Adrenal gland (tissue), 12 donors: Measurements from ENCODE around the gene GRID1. TPM values are rescaled to one million over a fixed set of nuclear protein-coding genes. Genes with fewer than 3 reads are reported as not detected.

Source experiments
- DNase-seq, 7 donors: peaks; one replicate each; pipeline ENCODE4 v3.0.0-alpha.2; 2019 to 2020
- H3K27ac ChIP-seq, 5 donors: fragments of 200-600 bp; sonication (generic) in 4 of 5; 1 replicate in 3 of 5; 2 replicates in 2 of 5; pipeline versions ENCODE4 v1.5.1 to v1.8.0; 2016 to 2020; ENCODE audit warnings: mild to moderate bottlenecking in 1 of 5
- H3K27me3 ChIP-seq: fragments of 200-600 bp; 2 replicates; pipeline ENCODE4 v1.8.0; 2021
- H3K36me3 ChIP-seq, 2 donors: fragments of 200-600 bp; replicated peaks in 1 of 2; 1 replicate in 1 of 2; 2 replicates in 1 of 2; pipeline versions ENCODE4 v1.5.1 to v1.8.0; 2018 to 2022
- H3K4me1 ChIP-seq, 2 donors: fragments of 200-600 bp; replicated peaks in 1 of 2; 1 replicate in 1 of 2; 2 replicates in 1 of 2; pipeline versions ENCODE4 v1.5.1 to v1.8.0; 2018 to 2021
- H3K4me3 ChIP-seq, 4 donors: fragments of 200-600 bp; sonication (generic) in 3 of 4; one replicate each; pipeline ENCODE4 v1.5.1; 2016 to 2018
- H3K9me3 ChIP-seq, 3 donors: fragments of 200-600 bp; sonication (generic) in 1 of 3; replicated peaks in 1 of 3; 1 replicate in 2 of 3; 2 replicates in 1 of 3; pipeline versions ENCODE4 v1.5.1 to v1.8.0; 2016 to 2021
- CTCF ChIP-seq, 6 experiments: fragments of 450-650 bp in 4 of 6; fragments of 200-600 bp in 2 of 6; sonication (generic) in 1 of 6; IDR thresholded peaks; 1 replicate in 5 of 6; 2 replicates in 1 of 6; pipeline versions ENCODE4 v1.5.1 to v1.8.0; 2016 to 2021; ENCODE audit warnings: antibody characterized with exemption in 6 of 6, mild to moderate bottlenecking in 2 of 6, moderate library complexity in 1 of 6
- POLR2A ChIP-seq, 2 donors: fragments of 450-650 bp; IDR thresholded peaks; one replicate each; pipeline ENCODE4 v1.6.1; 2017; ENCODE audit warnings: antibody characterized with exemption in 2 of 2, mild to moderate bottlenecking in 2 of 2, moderate library complexity in 1 of 2
- WGBS, 4 donors: extraction: QIAGEN DNeasy Blood & Tissue Kit in 2 of 4; methylation state at CpG; one replicate each; pipeline versions ENCODE4 v1.1.5 to v1.1.7; 2013 to 2017; 5-methylcytosine and 5-hydroxymethylcytosine counted together
- intact Hi-C, 2 donors: fragments of 100-400 bp; cut with DNase I; formaldehyde crosslinking; loops; one replicate each; pipeline versions ENCODE4 v1.14.1 to v1.15.0; 2022 to 2023
- polyA plus RNA-seq, 3 donors: library from polyadenylated mRNA; stranded (reverse); fragments of 200-250 nt in 2 of 3; fragments of 350-450 nt in 1 of 3; fragmentation: Illumina TruSeq in 1 of 3; extraction: RNeasy Lipid Tissue Mini Kit (QIAGEN cat#74804) in 1 of 3; gene quantifications; one replicate each; pipeline ENCODE4 v1.2.3, GENCODE V29; 2013 to 2014
- total RNA-seq, 9 donors: library from RNA; depleted of rRNA in 4 of 9; stranded (reverse); fragments of >200 nt in 4 of 9; fragments of 120-200 nt in 1 of 9; fragmentation: NEBNext Ultra II Directional in 1 of 9; extraction: Animal tissue kit (Norgen Biotek cat#: 25700) in 1 of 9; gene quantifications; one replicate each; pipeline versions ENCODE4 v1.1.0 to v1.2.4, GENCODE V29; 2013 to 2023
- donor health status: healthy with polysubstance abuse.
- donor health status: Bipolar disorder and iron deficiency.
- donor health status: DM: yes; HTN: yes; CAD: no.
- donor health status: DM: no; HTN: no; CAD: no.
- donor health status: DM: no; HTN: no; CAD: no.
- donor health status: DM: yes; HTN: yes; CAD: no.

GRID1 gene
- total and polyA plus RNA-seq, 12 donors: 2.2 to 8.0 (median 4.1) TPM

- Histone ChIP-seq H3K27ac (no peak overlapping the region), H3K27me3 (no peaks in the 10 kb centered on the region), H3K36me3 (no peaks in the 10 kb centered on the region), H3K9me3 (no peaks in the 10 kb centered on the region), H3K4me1 (no peaks in the 10 kb centered on the region), H3K4me3 (no peak overlapping the region)
- intact Hi-C loops: no loop called here
- TF ChIP-seq POLR2A (IDR thresholded peaks at IDR 0.05) (no peak), CTCF (IDR thresholded peaks at IDR 0.05) (no peak)
- DNase-seq: no peak
- WGBS, 4 donors: 64 to 72% (median 69%) methylated on average over 9 of the region's 9 CpGs
Measured at GRCh38 chr10:85922356-85923129, 444.1 kb downstream of the GRID1 start.

- no peak overlapping the region for H3K27ac ChIP-seq
- intact Hi-C loops: no loop called here
- no peak for DNase-seq
- no peak overlapping the region for H3K4me3 ChIP-seq
- H3K36me3 ChIP-seq: no peaks in the 10 kb centered on the region
- 86 to 97% (median 90%) methylated on average over 5 of the region's 5 CpGs for WGBS, 4 donors
- TF ChIP-seq POLR2A (IDR thresholded peaks at IDR 0.05) (no peak), CTCF (IDR thresholded peaks at IDR 0.05) (no peak)
- no peaks in the 10 kb centered on the region for H3K27me3 ChIP-seq
- peaks cover 0 to 5% of the 10 kb centered on the region in 2 donors for H3K4me1 ChIP-seq
- H3K9me3 ChIP-seq: no peaks in the 10 kb centered on the region
Measured at GRCh38 chr10:85921789-85922188, 444.8 kb downstream of the GRID1 start.

DNA sequence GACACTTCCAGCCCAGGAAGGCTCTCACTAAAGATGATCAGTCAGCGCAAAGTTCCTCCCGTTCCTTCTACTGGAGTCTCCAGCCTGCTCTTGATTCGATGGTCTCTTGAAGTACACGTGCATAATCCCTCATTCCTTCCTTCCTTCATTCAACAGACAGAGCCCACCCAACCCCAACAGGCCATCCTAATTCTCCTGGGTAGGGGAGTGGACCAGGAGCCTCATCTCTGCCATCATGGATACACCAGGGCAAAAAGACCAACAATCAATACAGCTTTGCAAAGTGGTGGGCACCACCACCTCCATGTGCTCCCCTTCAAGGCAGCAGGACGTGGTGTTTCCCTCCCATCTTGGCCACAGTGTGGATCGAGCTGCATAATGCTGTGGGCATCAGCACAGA, 446.3 kb downstream of the GRID1 start:
- DNase-seq: no peak
- no peak for TF ChIP-seq CTCF (IDR thresholded peaks at IDR 0.05)
- TF ChIP-seq POLR2A (IDR thresholded peaks at IDR 0.05): no peak
- intact Hi-C loops: no loop called here

GRCh38 chr10:85919491-85920021, 447.0 kb downstream of the GRID1 start:
- 39 to 69% (median 60%) methylated on average over 4 of the region's 4 CpGs for WGBS, 4 donors
- peaks cover 0 to 5% of the 10 kb centered on the region in 2 donors for H3K4me1 ChIP-seq
- no peak for TF ChIP-seq CTCF (IDR thresholded peaks at IDR 0.05)
- TF ChIP-seq POLR2A (IDR thresholded peaks at IDR 0.05): no peak
- H3K27ac ChIP-seq: no peak overlapping the region
- no peak for DNase-seq
- intact Hi-C loops: no loop called here
- H3K9me3 ChIP-seq: no peaks in the 10 kb centered on the region
- no peak overlapping the region for H3K4me3 ChIP-seq
- no peaks in the 10 kb centered on the region for H3K36me3 ChIP-seq
- no peaks in the 10 kb centered on the region for H3K27me3 ChIP-seq

More for the DNA sequence above, 446.3 kb downstream of the GRID1 start:
- H3K4me1 ChIP-seq: peaks cover 0 to 5% of the 10 kb centered on the region in 2 donors
- H3K36me3 ChIP-seq: no peaks in the 10 kb centered on the region
- H3K27ac ChIP-seq: no peak overlapping the region
- no peak overlapping the region for H3K4me3 ChIP-seq
- 77 to 90% (median 83%) methylated on average over 5 to 6 of the region's 6 CpGs for WGBS, 4 donors
- no peaks in the 10 kb centered on the region for H3K27me3 ChIP-seq
- H3K9me3 ChIP-seq: no peaks in the 10 kb centered on the region
